GM12875 (cell line): ENCODE data around the gene EME2.

Source experiments
- H3K4me3 ChIP-seq: one replicate; pipeline ENCODE4 v1.5.1; 2011; ENCODE audit warnings: low read depth, low read length, control low read depth
- CTCF ChIP-seq: IDR thresholded peaks from 2 replicates; pipeline ENCODE4 v1.5.1; 2011; ENCODE audit warnings: low read depth, mild to moderate bottlenecking, control low read depth, inconsistent platforms, low read length, moderate library complexity, borderline replicate concordance; ENCODE audit not compliant: insufficient read depth

The EME2 gene

GRCh38 chr16:1754204-1754603 is 18.4 kb upstream of the EME2 start:
- no peak overlapping the region for H3K4me3 ChIP-seq

DNA sequence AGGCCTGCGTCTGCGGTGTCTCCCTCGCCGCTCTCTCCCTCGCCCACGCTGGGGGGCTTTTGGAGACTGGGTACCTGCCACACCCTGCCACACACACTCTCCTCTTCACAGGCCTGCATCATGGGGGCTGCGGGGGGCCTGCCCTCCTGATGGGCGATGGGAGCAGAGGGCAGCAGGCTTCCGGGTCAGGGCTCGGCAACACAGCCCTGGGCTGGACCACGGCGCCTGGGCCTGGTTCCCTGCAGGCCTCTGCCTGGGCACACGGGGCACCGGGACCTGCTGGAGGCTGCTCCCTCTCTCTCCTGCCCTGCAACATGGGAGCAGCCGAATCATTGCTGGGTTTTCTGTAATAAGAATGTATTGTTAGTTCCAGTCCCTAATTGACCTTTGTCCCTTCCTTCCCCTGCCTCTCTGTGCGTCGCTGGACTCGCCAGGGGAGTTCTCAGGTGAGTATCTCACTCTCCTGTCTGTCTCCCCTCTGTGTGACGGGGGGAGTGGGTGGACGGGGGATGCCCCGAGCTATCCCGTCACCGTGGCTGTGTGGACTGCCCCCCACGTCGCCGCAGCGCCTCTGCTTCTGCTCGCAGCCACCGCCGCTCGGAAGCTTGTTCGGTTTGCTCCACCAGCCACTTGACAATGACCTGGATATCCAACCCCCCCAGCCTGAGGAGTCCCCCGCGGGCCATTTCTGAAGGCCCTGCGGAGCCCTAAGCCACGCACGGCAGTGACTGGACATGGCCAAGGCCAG is 14.7 kb upstream of the EME2 start:
- no peak overlapping the region for H3K4me3 ChIP-seq
- TF ChIP-seq CTCF = no peak

More at GRCh38 chr16:1754204-1754603, 18.4 kb upstream of the EME2 start:
- TF ChIP-seq CTCF = no peak

- TF ChIP-seq CTCF = no peak
- no peak overlapping the region for H3K4me3 ChIP-seq
These were observed 13.7 kb upstream of the EME2 start for GRCh38 chr16:1758923-1759322.

GRCh38 chr16:1759511-1759910 is 13.1 kb upstream of the EME2 start:
- H3K4me3 ChIP-seq = no peak overlapping the region
- no peak for TF ChIP-seq CTCF

GRCh38 chr16:1760911-1761310 is 11.7 kb upstream of the EME2 start:
- no peak overlapping the region for H3K4me3 ChIP-seq
- no peak for TF ChIP-seq CTCF

DNA sequence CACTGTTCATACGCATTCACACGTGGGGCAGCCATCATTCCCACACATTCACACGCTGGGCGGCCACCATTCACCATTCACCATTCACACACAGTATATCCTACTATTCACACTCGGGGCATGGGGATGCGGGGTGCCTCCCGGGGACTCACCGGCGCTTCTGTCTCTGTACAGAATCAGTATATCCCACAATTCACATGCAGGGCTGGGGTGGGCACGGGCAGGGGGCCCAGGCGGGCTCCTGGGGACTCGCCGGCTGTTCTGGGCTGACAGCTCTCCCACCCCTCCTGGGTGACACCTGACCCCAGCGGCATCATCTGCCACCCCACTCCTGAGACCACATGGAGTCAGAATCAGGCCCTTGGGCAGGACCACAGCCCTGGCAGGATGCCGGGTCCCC is 10.9 kb upstream of the EME2 start:
- no peak for TF ChIP-seq CTCF
- H3K4me3 ChIP-seq = no peak overlapping the region

GRCh38 chr16:1762196-1762878 is 10.3 kb upstream of the EME2 start:
- TF ChIP-seq CTCF = no peak
- H3K4me3 ChIP-seq = no peak overlapping the region
